SU-DHL-6 (cell line): Measurements from ENCODE around the gene HOXC10.

Experiments
- H2AFZ ChIP-seq: fragments of 200-600 bp; sonication (generic); 2 replicates; pipeline ENCODE4 v1.6.1; 2014; ENCODE audit warnings: low read depth, mild to moderate bottlenecking, moderate library complexity, mixed read lengths, antibody characterized with exemption, low read length; ENCODE audit not compliant: severe bottlenecking
- H3F3A ChIP-seq: fragments of 200-600 bp; shearing (Covaris generic); 2 replicates; pipeline ENCODE4 v1.6.0; 2016; ENCODE audit warnings: antibody characterized with exemption, mild to moderate bottlenecking; ENCODE audit not compliant: insufficient read depth
- H3K27ac ChIP-seq: fragments of 200-600 bp; sonication (generic); 2 replicates; pipeline ENCODE4 v1.5.1; 2016; ENCODE audit warnings: low read depth, mild to moderate bottlenecking, low read length, moderate library complexity, mixed read lengths
- H3K27me3 ChIP-seq: fragments of 200-600 bp; sonication (generic), shearing (Covaris generic); 2 replicates; pipeline ENCODE4 v1.6.0; 2014; ENCODE audit warnings: mild to moderate bottlenecking, low read length
- H3K36me3 ChIP-seq: fragments of 200-600 bp; sonication (generic); 2 replicates; pipeline ENCODE4 v1.6.1; 2014; ENCODE audit warnings: mild to moderate bottlenecking, low read length, mixed read lengths
- H3K4me2 ChIP-seq: fragments of 300-600, 200-600 bp; shearing (Covaris generic), sonication (generic); 2 replicates; pipeline ENCODE4 v1.6.0; 2014; ENCODE audit warnings: low read length, low read depth, mild to moderate bottlenecking; ENCODE audit not compliant: poor library complexity, severe bottlenecking
- H3K4me3 ChIP-seq: fragments of 200-600 bp; sonication (generic); 2 replicates; pipeline ENCODE4 v1.5.1; 2014; ENCODE audit warnings: antibody characterized with exemption, low read length, mild to moderate bottlenecking, mixed read lengths; ENCODE audit not compliant: insufficient read depth, poor library complexity, severe bottlenecking
- H3K79me2 ChIP-seq: fragments of 200-600 bp; sonication (generic); 2 replicates; pipeline ENCODE4 v1.6.1; 2014; ENCODE audit warnings: mild to moderate bottlenecking, low read length, moderate library complexity; ENCODE audit not compliant: insufficient read depth
- H3K9ac ChIP-seq: fragments of 200-600 bp; sonication (generic); 2 replicates; pipeline ENCODE4 v1.7.0; 2014; ENCODE audit warnings: mild to moderate bottlenecking, low read length
- H3K9me2 ChIP-seq: fragments of 200-600 bp; sonication (generic); replicated peaks from 2 replicates; pipeline ENCODE4 v1.6.1; 2014; ENCODE audit warnings: low read length; ENCODE audit not compliant: insufficient read depth
- H3K9me3 ChIP-seq: fragments of 200-600 bp; sonication (generic); 2 replicates; pipeline ENCODE4 v1.6.1; 2014; ENCODE audit warnings: low read length, mixed read lengths; ENCODE audit not compliant: insufficient read depth
- H4K20me1 ChIP-seq: fragments of 200-600 bp; sonication (generic); 2 replicates; pipeline ENCODE4 v1.6.1; 2014; ENCODE audit warnings: low read depth, mild to moderate bottlenecking, antibody characterized with exemption, low read length, moderate library complexity, mixed read lengths
- EZH2phosphoT487 ChIP-seq: fragments of 200-600 bp; sonication (generic), shearing (Covaris generic); conservative IDR thresholded peaks from 2 replicates; pipeline ENCODE4 v1.6.1; 2018; ENCODE audit warnings: mild to moderate bottlenecking, antibody characterized with exemption, low read length, moderate library complexity, mixed read lengths
- TF ChIP-seq, protein P1 (sequence below): fragments of 200-600 bp; sonication (generic); IDR thresholded peaks from one replicate; pipeline ENCODE4 v1.5.1; 2017; ENCODE audit warnings: antibody characterized with exemption, mild to moderate bottlenecking, low read length, moderate library complexity; ENCODE audit not compliant: insufficient read depth, poor library complexity, severe bottlenecking

HOXC10 gene

DNA sequence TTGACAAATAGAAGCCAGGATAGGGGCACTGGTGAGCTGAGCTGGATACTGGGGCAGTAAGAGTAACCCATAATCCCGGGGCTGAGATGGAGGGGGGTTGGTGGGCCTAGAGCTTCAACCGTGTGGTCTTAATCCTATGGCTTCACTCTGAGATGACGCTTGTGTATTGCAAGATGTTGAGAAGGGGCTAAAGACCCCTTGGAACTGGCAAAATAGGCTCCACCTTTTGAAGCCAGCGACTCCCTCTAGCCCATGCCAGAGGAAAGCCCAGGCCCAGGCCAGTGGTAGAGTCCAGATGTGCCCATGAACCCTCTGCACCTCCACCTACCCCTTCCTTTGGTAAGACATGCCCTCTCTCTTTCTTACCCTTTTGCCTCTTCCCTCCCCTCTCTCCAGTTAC is 25.6 kb upstream of the HOXC10 start:
- H3K27ac ChIP-seq: no peak overlapping the region
- H3K9ac ChIP-seq: no peak overlapping the region
- no peaks in the 10 kb centered on the region for H3F3A ChIP-seq
- no peak overlapping the region for H2AFZ ChIP-seq
- no peaks in the 10 kb centered on the region for H3K9me3 ChIP-seq
- H3K9me2 ChIP-seq: no peaks in the 10 kb centered on the region
- no peaks in the 10 kb centered on the region for H3K36me3 ChIP-seq
- H3K79me2 ChIP-seq: no peaks in the 10 kb centered on the region
- no peaks in the 10 kb centered on the region for H4K20me1 ChIP-seq
- H3K27me3 ChIP-seq: no peaks in the 10 kb centered on the region
- H3K4me3 ChIP-seq: no peak overlapping the region
- H3K4me2 ChIP-seq: no peak overlapping the region
- TF ChIP-seq EZH2phosphoT487: no peak
- TF ChIP-seq, protein P1, sequence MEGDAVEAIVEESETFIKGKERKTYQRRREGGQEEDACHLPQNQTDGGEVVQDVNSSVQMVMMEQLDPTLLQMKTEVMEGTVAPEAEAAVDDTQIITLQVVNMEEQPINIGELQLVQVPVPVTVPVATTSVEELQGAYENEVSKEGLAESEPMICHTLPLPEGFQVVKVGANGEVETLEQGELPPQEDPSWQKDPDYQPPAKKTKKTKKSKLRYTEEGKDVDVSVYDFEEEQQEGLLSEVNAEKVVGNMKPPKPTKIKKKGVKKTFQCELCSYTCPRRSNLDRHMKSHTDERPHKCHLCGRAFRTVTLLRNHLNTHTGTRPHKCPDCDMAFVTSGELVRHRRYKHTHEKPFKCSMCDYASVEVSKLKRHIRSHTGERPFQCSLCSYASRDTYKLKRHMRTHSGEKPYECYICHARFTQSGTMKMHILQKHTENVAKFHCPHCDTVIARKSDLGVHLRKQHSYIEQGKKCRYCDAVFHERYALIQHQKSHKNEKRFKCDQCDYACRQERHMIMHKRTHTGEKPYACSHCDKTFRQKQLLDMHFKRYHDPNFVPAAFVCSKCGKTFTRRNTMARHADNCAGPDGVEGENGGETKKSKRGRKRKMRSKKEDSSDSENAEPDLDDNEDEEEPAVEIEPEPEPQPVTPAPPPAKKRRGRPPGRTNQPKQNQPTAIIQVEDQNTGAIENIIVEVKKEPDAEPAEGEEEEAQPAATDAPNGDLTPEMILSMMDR: no peak

DNA sequence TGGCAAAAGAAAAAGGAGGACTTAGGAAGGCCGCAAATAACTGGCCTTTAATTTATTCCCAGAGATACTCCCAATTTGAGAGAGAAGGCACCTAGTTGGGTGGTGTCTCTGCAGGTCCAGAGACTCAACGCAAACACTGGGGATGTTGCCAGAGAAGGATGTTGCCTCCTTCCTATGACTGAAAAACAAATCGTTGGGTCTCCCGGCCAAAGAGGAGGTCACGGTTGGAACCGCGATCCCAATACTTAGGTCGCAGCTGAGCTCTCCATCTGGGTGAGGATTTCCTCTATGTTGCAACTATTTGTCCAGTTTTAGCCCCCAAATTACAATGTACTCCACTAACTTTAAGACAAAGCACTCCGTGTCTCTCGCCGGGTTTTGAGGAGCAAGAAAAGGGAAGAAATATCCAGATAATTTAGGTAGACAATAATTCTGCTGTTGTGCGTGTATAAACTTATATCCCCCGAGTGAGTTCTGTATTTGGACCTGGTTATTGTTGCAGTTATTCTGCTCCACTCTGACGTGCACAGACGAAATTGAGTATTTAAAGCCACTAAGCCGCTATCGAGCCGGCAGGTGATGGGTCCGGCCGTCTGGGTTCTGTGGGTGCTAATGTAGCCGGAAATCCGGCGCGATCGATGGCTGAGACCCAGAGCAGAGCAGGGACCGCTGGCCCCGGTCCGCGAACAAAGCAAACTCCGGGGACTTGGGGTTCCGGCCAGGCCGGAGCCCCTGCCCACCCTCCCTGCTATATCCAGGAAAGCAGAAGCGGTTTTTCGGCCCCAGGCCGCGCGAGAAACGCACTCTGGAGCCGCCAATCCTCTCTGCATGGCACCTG is 24.5 kb upstream of the HOXC10 start:
- H3K9ac ChIP-seq: no peak overlapping the region
- no peaks in the 10 kb centered on the region for H3K9me3 ChIP-seq
- no peak overlapping the region for H2AFZ ChIP-seq
- H3K27me3 ChIP-seq: 0 out of 2 replicates have a peak, but pooled peaks cover 4% of the 10 kb centered on the region
- no peak overlapping the region for H3K27ac ChIP-seq
- H3F3A ChIP-seq: no peaks in the 10 kb centered on the region
- no peaks in the 10 kb centered on the region for H4K20me1 ChIP-seq
- H3K36me3 ChIP-seq: no peaks in the 10 kb centered on the region
- no peaks in the 10 kb centered on the region for H3K9me2 ChIP-seq
- no peak overlapping the region for H3K4me2 ChIP-seq
- TF ChIP-seq EZH2phosphoT487: no peak
- H3K79me2 ChIP-seq: no peaks in the 10 kb centered on the region
- no peak overlapping the region for H3K4me3 ChIP-seq

DNA sequence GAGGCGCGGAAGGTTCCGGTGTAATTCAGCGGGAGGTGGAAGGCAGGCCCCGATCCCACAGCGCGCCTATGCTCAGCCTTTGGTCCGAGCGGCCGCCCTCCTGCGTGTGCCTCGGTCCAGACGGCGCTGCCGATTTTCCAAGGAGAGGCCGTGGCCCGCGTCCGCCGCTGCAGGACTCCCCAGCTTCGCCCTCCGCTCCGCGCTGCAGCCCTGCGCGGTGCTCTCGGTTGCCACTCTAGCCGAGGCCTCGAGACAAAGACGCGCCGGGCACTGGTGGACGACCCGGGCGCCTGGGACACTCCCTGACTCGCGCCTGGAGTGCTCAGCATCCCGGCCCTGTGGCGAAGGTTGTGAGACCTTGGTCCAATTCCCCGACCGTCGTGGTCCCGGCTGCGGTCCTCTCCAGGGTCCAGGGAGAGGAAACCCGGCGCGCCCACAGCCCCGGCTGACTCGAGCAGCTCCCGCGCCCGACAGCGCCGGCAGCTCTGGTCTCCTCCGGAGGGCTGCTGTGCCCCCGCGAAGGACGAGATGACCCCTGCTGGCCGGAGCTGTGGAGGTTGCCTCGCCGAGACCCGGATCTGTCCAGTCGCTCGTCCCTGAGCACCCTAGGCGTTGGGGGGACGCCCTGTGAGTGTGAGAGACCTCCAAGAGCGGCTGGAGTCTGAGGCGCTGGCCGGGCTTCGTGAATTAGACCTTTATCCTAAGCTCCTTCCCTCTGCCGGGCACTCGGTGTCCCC is 23.8 kb upstream of the HOXC10 start:
- no peaks in the 10 kb centered on the region for H3K9me3 ChIP-seq
- H4K20me1 ChIP-seq: no peaks in the 10 kb centered on the region
- no peak overlapping the region for H3K9ac ChIP-seq
- no peak overlapping the region for H2AFZ ChIP-seq
- H3K79me2 ChIP-seq: no peaks in the 10 kb centered on the region
- TF ChIP-seq, protein P1: no peak
- no peak for TF ChIP-seq EZH2phosphoT487
- 0 out of 2 replicates have a peak, but pooled peaks cover 4% of the 10 kb centered on the region for H3K27me3 ChIP-seq
- no peaks in the 10 kb centered on the region for H3K9me2 ChIP-seq
- no peak overlapping the region for H3K27ac ChIP-seq
- H3K36me3 ChIP-seq: no peaks in the 10 kb centered on the region
- H3F3A ChIP-seq: no peaks in the 10 kb centered on the region
- H3K4me2 ChIP-seq: no peak overlapping the region
- no peak overlapping the region for H3K4me3 ChIP-seq
